NCI-H446 treated with DMSO at 0.1 percent for 48 hours (cell line): Measurements from ENCODE around the gene CEND1.
"Not testable (repeated sequence)": the region's sequence is repeated elsewhere in the genome, so short reads cannot be mapped to it uniquely, and the experiment has no call there.

Experiments
- DNase-seq: peaks from one replicate; lab custom pipeline; 2025; lab: John Stamatoyannopoulos, UW

CEND1 gene

GRCh38 chr11:763549-764321 is 26.2 kb downstream of the CEND1 start:
- DNase-seq = no peak

- DNase-seq = no peak
Observed at GRCh38 chr11:763073-763463, 26.8 kb downstream of the CEND1 start.

- no peak for DNase-seq
Observed at GRCh38 chr11:762421-763072, 27.3 kb downstream of the CEND1 start.

- DNase-seq = no peak
Observed at GRCh38 chr11:761526-762108, 28.3 kb downstream of the CEND1 start.

GRCh38 chr11:760236-760635 is 29.7 kb downstream of the CEND1 start:
- DNase-seq = no peak

GRCh38 chr11:749731-750130 is 40.2 kb downstream of the CEND1 start:
- no peak for DNase-seq

GRCh38 chr11:748007-748359 is 41.9 kb downstream of the CEND1 start:
- no peak for DNase-seq

GRCh38 chr11:747158-748006 is 42.5 kb downstream of the CEND1 start, which contains the start of gene TALDO1:
Gene TALDO1 (plus strand): TSS chr11:747464. CDS start chr11:747482, 18 bp downstream.
- DNase-seq = peak; percentile 67

GRCh38 chr11:746289-747157 is 43.4 kb downstream of the CEND1 start:
- DNase-seq = no peak

- no peak for DNase-seq
Observed at GRCh38 chr11:745428-745827, 44.5 kb downstream of the CEND1 start.

GRCh38 chr11:742571-743201 is 47.2 kb downstream of the CEND1 start:
- no peak for DNase-seq

GRCh38 chr11:742156-742546 is 47.7 kb downstream of the CEND1 start:
- DNase-seq = no peak

GRCh38 chr11:737899-738298 is 52.0 kb downstream of the CEND1 start:
- not testable (repeated sequence) for DNase-seq

GRCh38 chr11:737366-737765 is 52.5 kb downstream of the CEND1 start:
- no peak for DNase-seq
